Panc1 (cell line): ENCODE data around the gene ATP8B3. TPM values are rescaled to one million over a fixed set of nuclear protein-coding genes. Genes with fewer than 3 reads are reported as not detected.

Source experiments
- ATAC-seq: fragments of 200-7000 bp; cut with Tn5 transposase; 2 replicates; pipeline ENCODE4 v1.9.1; 2020; ENCODE audit warnings: mild to moderate bottlenecking, moderate library complexity
- BruUV-seq: library from RNA; stranded (reverse); fragments of 400-500 nt; replicated peaks from 2 replicates; lab custom pipeline; 2021; lab: Mats Ljungman, UMichigan
- CTCF ChIA-PET: fragments of 300-600 bp; sonication (Branson Sonifier 250); formaldehyde crosslinking; loops from one replicate; lab custom pipeline; 2022; ENCODE audit warnings: antibody characterized with exemption; lab: Charles Lee
- POLR2A ChIA-PET: fragments of 300-600 bp; sonication (Branson Sonifier 250); formaldehyde crosslinking; loops from one replicate; lab custom pipeline; 2022; ENCODE audit warnings: antibody characterized with exemption; lab: Charles Lee
- DNase-seq: peaks from one replicate; pipeline ENCODE4 v3.0.0-alpha.2; 2010; ENCODE audit warnings: low read depth, low spot score
- H3K27ac ChIP-seq: 2 replicates; pipeline ENCODE4 v1.5.1; 2011; ENCODE audit warnings: mild to moderate bottlenecking, low read length, inconsistent platforms
- H3K27me3 ChIP-seq: fragments of 200-500 bp; sonication (Bioruptor generic); 2 replicates; pipeline ENCODE4 v1.6.0; 2014; ENCODE audit warnings: low read length, inconsistent platforms; ENCODE audit not compliant: control insufficient read depth, insufficient read depth
- H3K36me3 ChIP-seq: fragments of 200-500 bp; sonication (Bioruptor generic); 2 replicates; pipeline ENCODE4 v1.5.1; 2014; ENCODE audit warnings: inconsistent platforms, mild to moderate bottlenecking, low read length, moderate library complexity; ENCODE audit not compliant: control insufficient read depth, insufficient read depth
- H3K4me1 ChIP-seq: 2 replicates; pipeline ENCODE4 v1.5.1; 2011; ENCODE audit warnings: inconsistent platforms, mild to moderate bottlenecking, low read length, moderate library complexity; ENCODE audit not compliant: control insufficient read depth, insufficient read depth
- H3K4me3 ChIP-seq, 2 experiments: 2 replicates each; pipeline ENCODE4 v1.5.1; 2011 to 2012; ENCODE audit warnings: low read depth in 2 of 2, low read length in 2 of 2, mild to moderate bottlenecking in 2 of 2, inconsistent platforms in 1 of 2, moderate library complexity in 1 of 2
- H3K9me3 ChIP-seq: fragments of 200-500 bp; sonication (Bioruptor generic); 2 replicates; pipeline ENCODE4 v1.5.1; 2014; ENCODE audit warnings: low read depth, mild to moderate bottlenecking, inconsistent platforms, low read length, moderate library complexity; ENCODE audit not compliant: control insufficient read depth, insufficient read depth
- POLR2AphosphoS5 ChIP-seq: IDR thresholded peaks from 2 replicates; pipeline ENCODE4 v1.6.1; 2012; ENCODE audit warnings: mild to moderate bottlenecking, low read depth, low read length, moderate library complexity
- SIN3A ChIP-seq: IDR thresholded peaks from 2 replicates; pipeline ENCODE4 v1.6.1; 2012; ENCODE audit warnings: low read depth, mild to moderate bottlenecking, low read length, moderate library complexity, borderline replicate concordance; ENCODE audit not compliant: insufficient read depth
- TCF7L2 ChIP-seq: IDR thresholded peaks from 2 replicates; pipeline ENCODE4 v1.6.1; 2011; ENCODE audit warnings: mild to moderate bottlenecking, low read depth, low read length, inconsistent platforms
- in situ Hi-C: cut with HindIII; loops from 2 replicates; pipeline ENCODE4 v1.10.0; 2016; ENCODE audit warnings: low sequenced_read_pairs, low pct_unique_long_range_greater_than_20kb
- intact Hi-C: fragments of 100-400 bp; cut with micrococcal nuclease; formaldehyde crosslinking; loops from one replicate; pipeline ENCODE4 v1.10.0; 2022; ENCODE audit not compliant: unreplicated experiment
- total RNA-seq: library from RNA; stranded (reverse); gene quantifications from one replicate; pipeline ENCODE4 v1.2.1, GENCODE V29; 2021; ENCODE audit not compliant: unreplicated experiment
- TF ChIP-seq, protein P1 (sequence below): fragments of 450-650 bp; IDR thresholded peaks from 2 replicates; pipeline ENCODE4 v1.5.1; 2017; ENCODE audit warnings: mild to moderate bottlenecking
- TF ChIP-seq, protein P2 (sequence below), 2 experiments: IDR thresholded peaks; 2 replicates each; pipeline ENCODE4 v1.6.1; 2011 to 2012; ENCODE audit warnings: low read depth in 2 of 2, control low read depth in 1 of 2, low read length in 1 of 2, mild to moderate bottlenecking in 1 of 2, moderate library complexity in 1 of 2; ENCODE audit not compliant: insufficient read depth in 1 of 2

The ATP8B3 gene
- total RNA-seq, 1 experiment from 2014 or later: 67.7 TPM

DNA sequence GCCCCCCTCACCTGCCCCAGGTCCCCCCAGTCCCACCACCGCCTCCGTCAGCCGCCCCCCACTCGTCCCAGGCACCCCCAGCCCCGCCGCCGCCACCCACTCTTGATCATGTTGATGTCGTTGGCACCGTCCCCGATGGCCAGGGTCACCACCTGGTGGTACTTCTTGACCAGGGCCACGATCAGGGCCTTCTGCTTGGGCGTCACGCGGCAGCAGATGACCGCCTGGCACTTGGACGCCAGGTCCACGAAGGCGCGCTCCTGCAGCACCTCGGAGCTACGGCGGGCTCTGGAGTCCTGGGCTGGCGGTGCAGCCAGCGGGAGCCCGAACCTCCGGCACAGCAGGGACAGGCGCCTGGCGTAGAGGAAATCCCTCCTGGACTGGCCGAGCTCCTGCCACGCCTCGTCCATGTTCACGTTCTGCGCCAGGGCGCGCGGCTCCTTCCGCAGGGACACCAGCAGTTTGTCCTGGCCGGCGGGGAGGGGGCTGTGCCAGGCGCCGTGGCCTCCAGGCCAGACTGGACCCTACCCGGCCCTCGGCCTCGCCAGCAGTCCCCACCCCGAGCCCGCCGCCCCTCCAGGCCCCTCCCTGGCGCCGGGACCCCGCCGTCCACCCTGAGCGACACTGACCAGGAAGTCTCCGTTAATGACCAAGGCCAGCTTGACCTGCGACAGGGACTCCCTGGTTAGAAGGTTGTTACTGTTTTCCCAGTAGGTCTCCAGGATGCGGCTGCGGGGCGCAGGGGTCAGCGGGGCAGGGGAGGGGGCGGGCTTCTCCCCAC is 22.6 kb downstream of the ATP8B3 start:
- TF ChIP-seq POLR2AphosphoS5 (no peak), TCF7L2 (no peak), SIN3A (no peak)
- TF ChIP-seq, protein P1, sequence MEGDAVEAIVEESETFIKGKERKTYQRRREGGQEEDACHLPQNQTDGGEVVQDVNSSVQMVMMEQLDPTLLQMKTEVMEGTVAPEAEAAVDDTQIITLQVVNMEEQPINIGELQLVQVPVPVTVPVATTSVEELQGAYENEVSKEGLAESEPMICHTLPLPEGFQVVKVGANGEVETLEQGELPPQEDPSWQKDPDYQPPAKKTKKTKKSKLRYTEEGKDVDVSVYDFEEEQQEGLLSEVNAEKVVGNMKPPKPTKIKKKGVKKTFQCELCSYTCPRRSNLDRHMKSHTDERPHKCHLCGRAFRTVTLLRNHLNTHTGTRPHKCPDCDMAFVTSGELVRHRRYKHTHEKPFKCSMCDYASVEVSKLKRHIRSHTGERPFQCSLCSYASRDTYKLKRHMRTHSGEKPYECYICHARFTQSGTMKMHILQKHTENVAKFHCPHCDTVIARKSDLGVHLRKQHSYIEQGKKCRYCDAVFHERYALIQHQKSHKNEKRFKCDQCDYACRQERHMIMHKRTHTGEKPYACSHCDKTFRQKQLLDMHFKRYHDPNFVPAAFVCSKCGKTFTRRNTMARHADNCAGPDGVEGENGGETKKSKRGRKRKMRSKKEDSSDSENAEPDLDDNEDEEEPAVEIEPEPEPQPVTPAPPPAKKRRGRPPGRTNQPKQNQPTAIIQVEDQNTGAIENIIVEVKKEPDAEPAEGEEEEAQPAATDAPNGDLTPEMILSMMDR: no peak
- TF ChIP-seq, protein P2, sequence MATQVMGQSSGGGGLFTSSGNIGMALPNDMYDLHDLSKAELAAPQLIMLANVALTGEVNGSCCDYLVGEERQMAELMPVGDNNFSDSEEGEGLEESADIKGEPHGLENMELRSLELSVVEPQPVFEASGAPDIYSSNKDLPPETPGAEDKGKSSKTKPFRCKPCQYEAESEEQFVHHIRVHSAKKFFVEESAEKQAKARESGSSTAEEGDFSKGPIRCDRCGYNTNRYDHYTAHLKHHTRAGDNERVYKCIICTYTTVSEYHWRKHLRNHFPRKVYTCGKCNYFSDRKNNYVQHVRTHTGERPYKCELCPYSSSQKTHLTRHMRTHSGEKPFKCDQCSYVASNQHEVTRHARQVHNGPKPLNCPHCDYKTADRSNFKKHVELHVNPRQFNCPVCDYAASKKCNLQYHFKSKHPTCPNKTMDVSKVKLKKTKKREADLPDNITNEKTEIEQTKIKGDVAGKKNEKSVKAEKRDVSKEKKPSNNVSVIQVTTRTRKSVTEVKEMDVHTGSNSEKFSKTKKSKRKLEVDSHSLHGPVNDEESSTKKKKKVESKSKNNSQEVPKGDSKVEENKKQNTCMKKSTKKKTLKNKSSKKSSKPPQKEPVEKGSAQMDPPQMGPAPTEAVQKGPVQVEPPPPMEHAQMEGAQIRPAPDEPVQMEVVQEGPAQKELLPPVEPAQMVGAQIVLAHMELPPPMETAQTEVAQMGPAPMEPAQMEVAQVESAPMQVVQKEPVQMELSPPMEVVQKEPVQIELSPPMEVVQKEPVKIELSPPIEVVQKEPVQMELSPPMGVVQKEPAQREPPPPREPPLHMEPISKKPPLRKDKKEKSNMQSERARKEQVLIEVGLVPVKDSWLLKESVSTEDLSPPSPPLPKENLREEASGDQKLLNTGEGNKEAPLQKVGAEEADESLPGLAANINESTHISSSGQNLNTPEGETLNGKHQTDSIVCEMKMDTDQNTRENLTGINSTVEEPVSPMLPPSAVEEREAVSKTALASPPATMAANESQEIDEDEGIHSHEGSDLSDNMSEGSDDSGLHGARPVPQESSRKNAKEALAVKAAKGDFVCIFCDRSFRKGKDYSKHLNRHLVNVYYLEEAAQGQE (IDR thresholded peaks at IDR 0.05; ENCODE audit: insufficient read depth in 1 of 2, low read depth in 2 of 2, low read length in 1 of 2): no peak
- ATAC-seq (peak; percentile 66), DNase-seq (no peak)
- ChIA-PET POLR2A (interaction anchor here (0.7 kb wide), 1 partner anchor 25 kb away, joined by 9 read pairs; no protein-coding TSS in a partner anchor), CTCF (interaction anchor here (0.7 to 1.2 kb wide), 2 partner anchors 21 to 37 kb away, joined by 4 to 8 read pairs; no protein-coding TSS in a partner anchor)
- Histone ChIP-seq H3K9me3 (no peaks in the 10 kb centered on the region), H3K27me3 (no peaks in the 10 kb centered on the region), H3K4me1 (no peaks in the 10 kb centered on the region), H3K36me3 (no peaks in the 10 kb centered on the region), H3K4me3 (peak overlapping the region; percentile 9 to 20; a peak in 3 of 4 replicates), H3K27ac (no peak overlapping the region)
- in situ Hi-C loops: no loop called here
- intact Hi-C loops: no loop called here
- no TSS peak for BruUV-seq

DNA sequence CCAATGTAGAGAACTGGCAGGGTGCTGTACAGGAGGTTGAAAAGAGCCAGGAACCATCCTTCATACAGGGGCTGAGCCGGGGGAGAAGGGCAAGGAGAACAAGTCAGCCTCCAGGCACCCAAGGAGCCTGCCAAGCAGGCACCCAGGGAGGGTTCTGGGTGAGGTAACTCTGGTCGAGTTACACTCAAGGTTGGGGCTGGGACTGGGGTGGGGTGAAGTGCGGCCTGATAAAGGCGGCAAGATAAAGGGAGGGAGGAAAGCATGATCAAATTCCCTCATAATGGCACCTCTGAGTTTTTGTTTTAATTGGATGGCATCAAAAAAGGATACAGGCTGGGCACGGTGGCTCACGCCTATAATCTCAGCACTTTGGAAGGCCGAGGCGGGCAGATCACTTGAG is 25.0 kb downstream of the ATP8B3 start:
- H3K9me3 ChIP-seq: no peaks in the 10 kb centered on the region
- DNase-seq: no peak
- no peak overlapping the region for H3K4me3 ChIP-seq
- TF ChIP-seq, protein P1: no peak
- TF ChIP-seq TCF7L2 (no peak), SIN3A (no peak), POLR2AphosphoS5 (no peak)
- TF ChIP-seq, protein P2 (IDR thresholded peaks at IDR 0.05; ENCODE audit: insufficient read depth in 1 of 2, low read depth in 2 of 2, low read length in 1 of 2): no peak
- H3K36me3 ChIP-seq: no peaks in the 10 kb centered on the region
- no peaks in the 10 kb centered on the region for H3K27me3 ChIP-seq
- BruUV-seq: no TSS peak
- in situ Hi-C loops: no loop called here
- intact Hi-C loops: no loop called here
- no peak for ATAC-seq
- no peak overlapping the region for H3K27ac ChIP-seq
- CTCF ChIA-PET: no interaction called here
- POLR2A ChIA-PET: no interaction called here
- H3K4me1 ChIP-seq: no peaks in the 10 kb centered on the region
